ENCODE results near the gene ADCY2. TPM values are rescaled to one million over a fixed set of nuclear protein-coding genes. Genes with fewer than 3 reads are reported as not detected.

The ADCY2 gene
- total RNA-seq, 1 donor from 2014 or later: 4.5 TPM

DNA sequence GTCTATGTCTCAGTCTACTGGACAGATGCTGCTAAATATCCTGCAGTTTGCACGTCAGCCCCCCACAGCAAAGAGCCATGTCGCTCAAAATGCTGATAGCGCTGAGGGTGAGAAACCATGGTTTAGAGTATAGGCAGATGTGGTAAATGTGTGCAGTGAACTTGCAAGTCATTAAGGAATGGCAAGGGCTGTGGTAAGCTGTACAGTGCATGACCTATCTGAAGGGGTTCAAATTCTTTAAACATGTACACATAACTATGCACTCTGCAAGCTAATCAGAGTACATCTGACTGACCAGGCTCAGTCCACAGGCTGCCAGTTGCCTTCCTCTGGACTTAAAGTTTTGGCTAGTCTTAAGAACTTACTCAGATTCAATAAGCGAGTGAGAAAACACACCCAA lies 284.3 kb downstream of the ADCY2 start:
- H3K36me3 Mint-ChIP-seq (ENCODE audit: insufficient read depth): no peaks in the 10 kb centered on the region
- H3K27ac Mint-ChIP-seq: no peak overlapping the region
- H3K4me3 Mint-ChIP-seq (ENCODE audit: low read depth): no peak overlapping the region
- no peaks in the 10 kb centered on the region for H3K4me1 Mint-ChIP-seq (ENCODE audit: low read depth)
- H3K27me3 Mint-ChIP-seq: peaks cover 13% of the 10 kb centered on the region
- no peak for DNase-seq (ENCODE audit: low spot score, unreplicated experiment)
- no peaks in the 10 kb centered on the region for H3K9me3 Mint-ChIP-seq (ENCODE audit: low read depth)
- TF ChIP-seq, protein P1, sequence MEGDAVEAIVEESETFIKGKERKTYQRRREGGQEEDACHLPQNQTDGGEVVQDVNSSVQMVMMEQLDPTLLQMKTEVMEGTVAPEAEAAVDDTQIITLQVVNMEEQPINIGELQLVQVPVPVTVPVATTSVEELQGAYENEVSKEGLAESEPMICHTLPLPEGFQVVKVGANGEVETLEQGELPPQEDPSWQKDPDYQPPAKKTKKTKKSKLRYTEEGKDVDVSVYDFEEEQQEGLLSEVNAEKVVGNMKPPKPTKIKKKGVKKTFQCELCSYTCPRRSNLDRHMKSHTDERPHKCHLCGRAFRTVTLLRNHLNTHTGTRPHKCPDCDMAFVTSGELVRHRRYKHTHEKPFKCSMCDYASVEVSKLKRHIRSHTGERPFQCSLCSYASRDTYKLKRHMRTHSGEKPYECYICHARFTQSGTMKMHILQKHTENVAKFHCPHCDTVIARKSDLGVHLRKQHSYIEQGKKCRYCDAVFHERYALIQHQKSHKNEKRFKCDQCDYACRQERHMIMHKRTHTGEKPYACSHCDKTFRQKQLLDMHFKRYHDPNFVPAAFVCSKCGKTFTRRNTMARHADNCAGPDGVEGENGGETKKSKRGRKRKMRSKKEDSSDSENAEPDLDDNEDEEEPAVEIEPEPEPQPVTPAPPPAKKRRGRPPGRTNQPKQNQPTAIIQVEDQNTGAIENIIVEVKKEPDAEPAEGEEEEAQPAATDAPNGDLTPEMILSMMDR (IDR thresholded peaks at IDR 0.05; ENCODE audit: unreplicated experiment): no peak

DNA sequence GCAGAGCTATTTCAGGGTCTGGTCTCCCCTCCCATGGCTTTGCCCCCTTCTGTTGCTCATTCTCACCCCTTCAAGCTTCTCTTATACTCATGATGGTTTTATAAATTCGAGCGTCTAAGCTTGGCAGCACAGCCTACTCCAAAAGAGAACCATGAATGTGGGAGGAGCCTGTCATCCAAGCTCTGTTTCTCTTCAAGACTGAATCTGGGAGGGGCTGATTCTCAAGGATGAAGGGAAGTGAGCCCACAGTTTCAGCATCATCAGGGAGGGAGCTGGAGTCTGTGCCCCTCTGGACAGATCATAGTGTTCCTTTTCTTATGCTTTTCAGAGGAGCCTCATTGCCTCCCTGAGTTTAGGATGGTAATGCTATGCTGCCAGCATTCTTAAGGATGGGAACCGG lies 286.4 kb downstream of the ADCY2 start:
- DNase-seq (ENCODE audit: low spot score, unreplicated experiment): no peak
- H3K4me1 Mint-ChIP-seq (ENCODE audit: low read depth): no peaks in the 10 kb centered on the region
- no peaks in the 10 kb centered on the region for H3K36me3 Mint-ChIP-seq (ENCODE audit: insufficient read depth)
- H3K27me3 Mint-ChIP-seq: peaks cover 15% of the 10 kb centered on the region
- H3K27ac Mint-ChIP-seq: no peak overlapping the region
- no peak overlapping the region for H3K4me3 Mint-ChIP-seq (ENCODE audit: low read depth)
- TF ChIP-seq, protein P1 (IDR thresholded peaks at IDR 0.05; ENCODE audit: unreplicated experiment): no peak
- no peaks in the 10 kb centered on the region for H3K9me3 Mint-ChIP-seq (ENCODE audit: low read depth)

DNA sequence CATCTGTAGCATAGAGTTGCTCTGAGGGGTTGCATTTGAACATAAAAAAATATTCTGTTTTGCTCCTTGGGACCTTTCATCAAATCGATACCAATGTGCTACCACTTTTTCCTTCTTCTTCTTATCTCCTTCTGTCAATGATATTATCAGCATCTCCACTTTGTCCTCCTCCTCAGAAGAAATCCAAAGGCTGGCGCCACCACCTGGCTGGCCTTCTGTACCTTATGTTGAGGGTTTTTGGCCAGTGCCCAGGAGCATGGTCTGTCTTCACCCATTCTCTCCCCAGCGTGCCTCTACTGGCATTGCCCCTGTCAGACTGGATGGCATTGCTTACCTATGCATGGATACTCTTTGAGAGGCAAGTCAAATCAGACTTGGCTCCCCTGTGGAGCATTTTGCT lies 287.8 kb downstream of the ADCY2 start:
- no peak for DNase-seq (ENCODE audit: low spot score, unreplicated experiment)
- no peaks in the 10 kb centered on the region for H3K36me3 Mint-ChIP-seq (ENCODE audit: insufficient read depth)

DNA sequence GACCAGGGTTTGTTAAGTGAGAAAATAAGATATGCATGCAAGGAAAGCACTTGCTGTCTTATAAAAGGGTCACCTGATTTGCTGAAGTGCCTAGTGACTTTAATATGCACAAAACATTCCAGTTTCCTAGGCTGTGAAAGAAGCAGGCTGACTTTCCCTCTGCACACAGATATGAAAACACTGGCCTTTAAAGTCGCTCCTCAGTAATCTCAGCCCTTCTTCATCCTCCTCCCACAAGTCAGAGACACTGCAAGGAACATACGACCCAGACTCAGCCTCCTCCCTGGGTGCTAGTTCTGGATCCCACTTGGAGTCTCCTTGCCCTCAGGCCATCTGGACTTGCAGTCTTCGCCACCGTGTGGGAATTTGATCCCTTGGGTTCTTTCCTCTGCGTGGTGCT lies 288.9 kb downstream of the ADCY2 start:
- Mint-ChIP-seq H3K9me3 (ENCODE audit: low read depth) (no peaks in the 10 kb centered on the region), H3K4me1 (ENCODE audit: low read depth) (no peaks in the 10 kb centered on the region), H3K27me3 (peaks cover 14% of the 10 kb centered on the region), H3K36me3 (ENCODE audit: insufficient read depth) (no peaks in the 10 kb centered on the region), H3K27ac (no peak overlapping the region), H3K4me3 (ENCODE audit: low read depth) (no peak overlapping the region)
- DNase-seq (ENCODE audit: low spot score, unreplicated experiment): no peak
- TF ChIP-seq, protein P1 (IDR thresholded peaks at IDR 0.05; ENCODE audit: unreplicated experiment): no peak

More for the DNA sequence above, 287.8 kb downstream of the ADCY2 start:
- H3K27me3 Mint-ChIP-seq: peaks cover 15% of the 10 kb centered on the region
- TF ChIP-seq, protein P1 (IDR thresholded peaks at IDR 0.05; ENCODE audit: unreplicated experiment): no peak
- H3K4me1 Mint-ChIP-seq (ENCODE audit: low read depth): no peaks in the 10 kb centered on the region
- H3K27ac Mint-ChIP-seq: no peak overlapping the region
- no peaks in the 10 kb centered on the region for H3K9me3 Mint-ChIP-seq (ENCODE audit: low read depth)
- no peak overlapping the region for H3K4me3 Mint-ChIP-seq (ENCODE audit: low read depth)

DNA sequence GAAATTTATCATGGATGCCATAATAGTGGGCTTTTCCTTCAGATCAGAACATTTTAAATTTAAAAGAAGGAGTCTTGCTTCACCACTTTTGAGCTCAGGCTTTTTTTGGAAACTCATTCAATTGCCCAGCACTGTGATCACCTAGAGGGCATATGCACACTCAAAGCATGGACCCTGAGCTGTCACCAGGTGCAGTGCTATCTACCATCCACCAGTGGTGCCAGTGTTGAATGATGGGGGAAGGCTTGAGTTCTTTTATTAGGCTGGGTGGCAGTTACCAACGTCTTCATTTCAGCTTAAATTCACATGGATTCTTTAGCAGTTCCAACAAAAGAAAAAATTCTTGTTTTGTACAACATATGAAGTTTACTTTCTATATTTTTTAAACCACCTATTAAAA lies 290.9 kb downstream of the ADCY2 start:
- Mint-ChIP-seq H3K4me1 (ENCODE audit: low read depth) (no peaks in the 10 kb centered on the region), H3K9me3 (ENCODE audit: low read depth) (no peaks in the 10 kb centered on the region), H3K27me3 (peaks cover 4% of the 10 kb centered on the region), H3K4me3 (ENCODE audit: low read depth) (no peak overlapping the region), H3K36me3 (ENCODE audit: insufficient read depth) (no peaks in the 10 kb centered on the region), H3K27ac (no peak overlapping the region)
- TF ChIP-seq, protein P1 (IDR thresholded peaks at IDR 0.05; ENCODE audit: unreplicated experiment): no peak
- DNase-seq (ENCODE audit: low spot score, unreplicated experiment): no peak
